ENCODE data around the gene SKAP1.

DNA sequence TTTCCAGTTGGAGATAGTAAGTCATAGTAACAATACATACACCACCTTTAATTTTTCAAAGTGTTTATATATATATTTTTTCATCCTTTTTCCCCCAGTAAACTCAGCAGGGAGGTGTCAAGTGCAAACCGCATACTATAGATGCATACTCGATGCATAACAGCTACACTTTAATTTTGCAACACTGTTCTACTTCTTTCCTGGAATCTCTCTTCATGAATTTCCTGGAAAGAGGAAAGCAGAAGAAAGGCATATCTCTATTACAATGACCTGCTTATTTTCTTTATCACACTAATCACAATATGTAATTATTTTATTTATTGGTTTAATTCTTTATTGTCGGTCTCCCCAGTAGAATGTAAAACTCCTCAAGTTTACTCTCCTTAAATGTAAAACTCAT is 182.4 kb downstream of the SKAP1 start:
- TF ChIP-seq, protein P1, sequence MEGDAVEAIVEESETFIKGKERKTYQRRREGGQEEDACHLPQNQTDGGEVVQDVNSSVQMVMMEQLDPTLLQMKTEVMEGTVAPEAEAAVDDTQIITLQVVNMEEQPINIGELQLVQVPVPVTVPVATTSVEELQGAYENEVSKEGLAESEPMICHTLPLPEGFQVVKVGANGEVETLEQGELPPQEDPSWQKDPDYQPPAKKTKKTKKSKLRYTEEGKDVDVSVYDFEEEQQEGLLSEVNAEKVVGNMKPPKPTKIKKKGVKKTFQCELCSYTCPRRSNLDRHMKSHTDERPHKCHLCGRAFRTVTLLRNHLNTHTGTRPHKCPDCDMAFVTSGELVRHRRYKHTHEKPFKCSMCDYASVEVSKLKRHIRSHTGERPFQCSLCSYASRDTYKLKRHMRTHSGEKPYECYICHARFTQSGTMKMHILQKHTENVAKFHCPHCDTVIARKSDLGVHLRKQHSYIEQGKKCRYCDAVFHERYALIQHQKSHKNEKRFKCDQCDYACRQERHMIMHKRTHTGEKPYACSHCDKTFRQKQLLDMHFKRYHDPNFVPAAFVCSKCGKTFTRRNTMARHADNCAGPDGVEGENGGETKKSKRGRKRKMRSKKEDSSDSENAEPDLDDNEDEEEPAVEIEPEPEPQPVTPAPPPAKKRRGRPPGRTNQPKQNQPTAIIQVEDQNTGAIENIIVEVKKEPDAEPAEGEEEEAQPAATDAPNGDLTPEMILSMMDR (IDR thresholded peaks at IDR 0.05; ENCODE audit: insufficient read depth, low read length, poor library complexity, severe bottlenecking) = no peak
- no peak for TF ChIP-seq EZH2phosphoT487 (conservative IDR thresholded peaks at IDR 0.05; ENCODE audit: low read length)

Data from SU-DHL-6 (cell line).